Right renal cortex interstitium (tissue), 3 donors: ENCODE results near the gene DPPA3. TPM values are rescaled to one million over a fixed set of nuclear protein-coding genes. Genes with fewer than 3 reads are reported as not detected.
A peak's percentile ranks its signal among the peaks of the same experiment; 100 is the strongest.
"Not testable (repeated sequence)": the region's sequence is repeated elsewhere in the genome, so short reads cannot be mapped to it uniquely, and the experiment has no call there.

Source experiments
- DNase-seq, 3 donors: peaks; one replicate each; pipeline ENCODE4 v3.0.0-alpha.2; 2013; ENCODE audit warnings: low read depth in 3 of 3, low spot score in 2 of 3
- polyA plus RNA-seq, 3 donors: library from polyadenylated mRNA; unstranded; fragments of 120-200 nt; gene quantifications; one replicate each; pipeline ENCODE4 v1.2.1, GENCODE V29; 2013; ENCODE audit not compliant: insufficient read length in 3 of 3

The DPPA3 gene
- polyA plus RNA-seq, 3 donors, result not detected

DNA sequence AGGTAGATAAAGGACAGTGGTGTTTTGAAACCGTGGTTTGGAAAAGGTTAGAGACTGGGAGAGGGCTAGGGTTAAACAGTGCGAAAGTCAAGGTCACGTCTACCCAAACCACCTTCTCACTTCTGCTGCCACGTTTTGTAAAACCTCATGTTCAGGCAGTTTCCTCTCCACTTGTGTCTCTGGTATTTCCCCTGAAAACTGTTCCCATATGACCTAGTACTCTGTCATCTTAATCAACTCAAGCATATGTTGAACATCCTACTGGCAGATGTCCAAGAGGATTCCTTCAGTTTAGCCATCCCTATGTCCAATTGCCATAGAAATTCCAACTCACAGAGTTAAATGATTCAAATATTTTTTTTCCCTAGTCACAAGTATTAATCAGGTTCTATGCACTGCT is 18.5 kb downstream of the DPPA3 start:
- no peak for DNase-seq

DNA sequence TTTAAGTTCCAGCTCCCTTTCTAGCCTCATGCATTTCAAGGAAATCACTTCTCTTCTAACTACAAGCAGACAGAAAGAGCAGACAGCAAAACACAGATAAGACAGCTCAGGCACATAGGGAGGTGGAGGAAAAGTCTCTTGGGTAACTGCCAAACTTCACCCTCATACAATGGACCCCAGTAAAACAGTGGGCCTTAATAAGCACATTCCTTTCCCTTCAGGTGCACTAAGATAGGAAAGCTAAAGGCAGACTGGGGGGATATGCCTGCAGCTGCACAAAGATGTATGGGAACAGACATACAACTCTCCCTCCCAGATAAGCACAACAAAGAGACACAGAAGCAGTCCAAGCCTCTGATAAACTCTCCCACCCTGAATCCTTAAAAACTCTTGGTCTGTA is 19.8 kb downstream of the DPPA3 start:
- DNase-seq, result not testable (repeated sequence)

DNA sequence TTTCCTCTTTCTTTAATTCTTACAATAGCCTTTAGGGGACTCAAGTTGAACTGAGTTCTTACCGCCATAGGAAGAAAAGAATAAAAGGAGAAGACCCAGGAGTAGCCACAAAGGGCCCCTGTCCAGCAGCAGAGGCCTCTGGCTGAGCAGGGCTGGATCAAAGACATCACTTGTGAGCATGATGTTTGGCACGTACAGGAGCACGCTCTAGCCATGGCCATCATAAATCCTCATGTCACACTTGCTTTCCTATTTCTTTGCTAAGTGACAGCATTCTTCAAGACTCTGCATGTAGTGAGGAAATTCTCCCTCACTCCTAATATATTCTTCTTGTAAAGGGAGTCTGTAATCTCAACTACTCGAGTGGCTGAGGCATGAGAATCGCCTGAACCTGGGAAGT is 20.3 kb downstream of the DPPA3 start:
- DNase-seq, result peak in 1 of 3 donors; percentile 6

DNA sequence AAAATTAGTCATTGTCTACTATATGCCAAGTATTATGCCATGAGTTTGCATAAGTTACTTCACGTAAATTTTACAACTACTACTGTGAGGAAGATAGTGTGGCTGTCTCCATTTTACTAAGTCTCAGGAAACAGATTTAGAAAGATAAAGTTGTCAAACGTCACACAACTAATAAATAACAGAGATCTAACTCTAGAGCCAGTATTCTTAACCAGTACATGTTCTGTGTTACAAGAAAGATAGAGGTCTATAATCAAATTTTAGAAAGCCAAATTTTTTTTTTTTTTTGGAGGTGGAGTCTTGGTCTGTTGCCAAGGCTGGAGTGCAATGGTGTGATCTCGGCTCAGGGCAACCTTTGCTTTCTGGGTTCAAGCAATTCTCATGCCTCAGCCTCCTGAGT is 21.8 kb downstream of the DPPA3 start:
- no peak for DNase-seq

DNA sequence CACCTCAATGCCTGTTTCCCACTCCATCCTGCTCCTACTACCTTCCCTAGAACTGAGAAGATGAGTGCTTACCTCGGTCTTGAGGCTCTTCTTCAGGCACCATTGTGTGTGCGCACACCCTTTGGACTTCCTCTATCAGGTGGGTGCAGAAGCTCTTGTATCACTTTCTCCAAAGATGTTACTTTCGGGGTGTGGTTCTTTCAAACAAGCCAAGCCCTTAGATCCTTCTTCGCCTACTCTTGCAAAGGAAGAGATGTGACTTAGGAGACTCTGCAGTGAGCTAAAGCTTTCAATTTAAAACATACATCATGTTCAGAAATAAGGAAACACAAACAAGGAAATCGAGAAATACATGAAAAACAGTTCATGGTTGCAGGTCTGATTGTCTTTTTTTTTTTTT is 36.0 kb downstream of the DPPA3 start, which contains the start of gene CLEC4C:
CLEC4C (minus strand) TSS at position 130 of the 400 bp plus-strand sequence; CDS start at position 103, 27 bp downstream.
- no peak for DNase-seq

DNA sequence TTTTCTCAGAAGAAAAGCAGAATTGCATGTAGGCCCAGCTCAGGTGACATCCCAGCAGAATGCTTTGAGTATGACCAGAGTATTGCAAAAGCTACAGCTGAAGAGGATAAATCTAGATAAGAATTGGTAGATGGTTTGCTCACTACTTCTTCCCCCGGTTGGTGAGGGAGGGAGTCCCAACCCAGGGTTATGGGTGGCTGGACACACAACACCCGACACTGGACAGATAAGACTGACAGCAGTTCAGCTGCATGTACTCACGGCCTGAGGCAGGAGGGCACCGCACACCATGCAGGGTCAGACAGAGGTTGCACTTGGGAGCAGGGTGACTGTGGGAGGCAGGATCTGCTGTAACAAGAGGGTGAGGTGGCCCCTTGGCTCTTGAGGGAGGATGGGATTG is 37.6 kb downstream of the DPPA3 start:
- DNase-seq, result no peak

DNA sequence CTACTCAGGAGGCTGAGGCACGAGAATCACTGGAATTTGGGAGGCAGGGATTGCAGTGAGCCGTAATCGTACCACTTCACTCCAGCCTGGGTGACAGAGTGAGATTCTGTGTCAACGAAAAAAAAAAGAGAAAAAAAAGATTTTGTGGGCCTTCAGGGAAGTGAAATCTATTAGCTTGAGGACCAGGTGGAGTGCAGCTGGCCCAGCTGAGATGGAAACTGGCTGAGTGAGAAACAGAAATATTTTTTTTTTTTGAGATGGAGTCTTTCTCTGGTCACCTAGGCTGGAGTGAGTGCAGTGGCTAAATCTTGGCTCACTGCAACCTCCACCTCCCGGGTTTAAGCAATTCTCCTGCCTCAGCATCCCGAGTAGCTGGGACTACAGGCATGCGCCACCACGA is 38.2 kb downstream of the DPPA3 start:
- no peak for DNase-seq

DNA sequence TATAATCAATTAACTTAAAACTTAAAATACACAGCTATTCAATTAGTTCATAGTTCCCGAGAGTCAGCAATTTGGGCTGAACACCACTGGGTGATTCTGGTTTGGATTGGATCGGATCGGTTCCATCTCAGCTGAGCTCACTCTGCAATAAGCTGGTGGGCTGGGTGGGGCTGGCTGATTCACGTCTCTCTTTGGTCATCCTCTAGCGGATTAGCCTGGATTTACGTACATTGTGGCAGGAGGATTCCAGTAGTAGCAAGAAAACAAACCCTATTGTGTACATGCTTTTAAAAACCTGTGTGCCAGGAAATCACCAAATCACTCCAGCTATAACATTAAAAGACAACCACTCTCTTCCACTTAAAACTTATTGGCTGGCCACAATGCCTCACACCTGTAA is 39.1 kb downstream of the DPPA3 start:
- no peak for DNase-seq

DNA sequence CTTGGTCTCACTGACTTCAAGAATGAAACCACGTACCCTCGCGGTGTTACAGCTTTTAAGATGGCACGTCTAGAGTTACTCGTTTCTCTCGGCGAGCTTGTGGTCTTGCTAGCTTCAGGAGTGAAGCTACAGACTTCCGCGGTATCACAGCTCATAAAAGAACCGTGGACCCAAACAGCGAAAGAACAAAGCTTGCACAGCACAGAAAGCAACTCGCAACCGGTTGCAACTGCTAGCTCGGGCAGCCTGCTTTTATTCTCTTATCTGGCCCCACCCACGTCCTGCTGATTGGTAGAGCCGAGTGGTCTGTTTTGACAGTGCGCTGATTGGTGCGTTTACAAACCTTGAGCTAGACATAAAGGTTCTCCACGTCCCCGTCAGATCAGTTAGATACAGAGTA is 40.2 kb downstream of the DPPA3 start:
- DNase-seq, result no peak

DNA sequence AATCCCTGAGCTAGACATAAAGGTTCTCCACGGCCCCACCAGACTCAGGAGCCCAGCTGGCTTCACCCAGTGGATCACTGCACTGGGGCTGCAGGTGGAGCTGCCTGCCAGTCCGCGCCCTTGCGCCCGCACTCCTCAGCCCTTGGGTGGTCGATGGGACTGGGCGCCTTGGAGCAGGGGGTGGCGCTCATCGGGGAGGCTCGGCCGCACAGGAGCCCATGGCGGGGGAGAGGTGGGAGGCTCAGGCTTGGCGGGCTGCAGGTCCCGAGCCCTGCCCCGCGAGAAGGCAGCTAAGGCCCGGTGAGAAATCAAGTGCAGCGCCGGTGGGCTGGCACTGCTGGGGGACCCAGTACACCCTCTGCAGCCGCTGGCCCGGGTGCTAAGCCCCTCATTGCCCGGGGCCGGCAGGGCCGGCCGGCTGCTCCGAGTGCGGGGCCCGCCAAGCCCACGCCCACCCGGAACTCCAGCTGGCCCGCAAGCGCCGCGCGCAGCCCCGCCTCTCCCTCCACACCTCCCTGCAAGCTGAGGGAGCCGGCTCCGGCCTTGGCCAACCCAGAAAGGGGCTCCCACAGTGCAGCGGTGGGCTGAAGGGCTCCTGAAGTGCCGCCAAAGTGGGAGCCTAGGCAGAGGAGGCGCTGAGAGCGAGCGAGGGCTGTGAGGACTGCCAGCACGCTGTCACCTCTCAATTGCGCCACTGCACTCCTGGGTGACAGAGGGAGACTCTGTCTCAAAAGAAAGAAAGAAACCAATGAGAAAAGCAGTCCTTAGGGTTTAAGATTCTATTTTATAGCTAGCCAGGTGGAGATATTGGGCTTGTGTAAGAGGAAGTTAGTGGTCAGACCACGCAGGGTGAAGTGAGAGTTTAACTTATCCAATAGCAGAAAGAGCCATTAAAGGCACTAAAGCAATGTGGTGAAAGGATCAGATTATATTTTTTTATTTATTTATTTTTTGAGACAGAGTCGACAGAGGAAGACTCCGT is 41.0 kb downstream of the DPPA3 start:
- DNase-seq, result not testable (repeated sequence)

DNA sequence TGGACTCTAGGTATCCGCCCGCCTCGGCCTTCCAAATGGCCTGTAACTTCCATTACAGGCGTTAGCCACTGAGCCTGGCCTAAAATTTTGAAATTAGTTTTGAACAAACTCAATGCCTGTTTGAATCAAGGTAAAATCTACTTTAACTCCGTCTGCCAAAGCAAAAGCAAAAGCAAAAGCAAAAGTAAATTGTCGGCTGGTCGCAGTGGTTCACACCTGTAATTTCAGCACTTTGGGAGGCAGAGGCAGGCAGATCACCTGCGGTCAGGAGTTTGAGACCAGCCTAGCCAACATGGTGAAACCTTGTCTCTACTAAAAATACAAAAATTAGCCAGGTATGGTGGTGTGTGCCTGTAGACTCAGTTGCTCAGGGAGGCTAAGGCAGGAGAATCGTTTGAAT is 44.4 kb downstream of the DPPA3 start:
- not testable (repeated sequence) for DNase-seq

DNA sequence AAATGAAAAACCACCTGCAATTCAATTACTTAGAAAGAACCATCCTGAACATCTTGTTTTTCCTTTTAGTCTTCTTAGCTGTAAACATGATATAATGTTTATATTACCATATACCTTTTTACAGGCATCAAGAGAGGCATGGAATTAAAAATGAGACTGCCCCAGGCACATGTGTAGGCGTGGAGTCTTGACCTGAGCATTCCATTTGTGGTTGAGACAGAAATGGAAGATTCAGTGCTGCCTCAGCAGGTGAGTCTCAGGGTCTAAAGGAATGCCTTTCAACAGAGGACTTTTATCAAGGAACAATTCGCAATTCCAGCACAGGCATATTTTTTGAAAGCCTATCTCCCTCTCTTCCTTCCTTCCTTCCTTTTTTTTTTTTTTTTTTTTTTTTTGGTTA is 45.8 kb downstream of the DPPA3 start:
- no peak for DNase-seq

DNA sequence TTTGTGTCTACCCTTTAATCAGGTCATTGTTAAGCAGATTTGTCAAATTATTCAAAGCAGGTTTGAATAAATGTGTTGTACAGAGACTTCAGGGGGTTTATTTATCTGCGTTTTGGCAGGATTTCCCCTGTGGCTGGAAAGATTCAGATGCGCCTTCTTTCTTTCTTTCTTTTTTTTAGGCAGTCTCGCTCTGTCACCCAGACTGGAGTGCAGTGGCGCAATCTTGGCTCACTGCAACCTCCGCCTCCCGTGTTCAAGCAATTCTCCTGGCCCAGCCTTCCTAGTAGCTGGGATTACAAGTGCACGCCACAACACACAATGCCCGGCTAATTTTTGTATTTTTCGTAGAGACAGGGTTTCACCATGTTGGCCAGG is 47.5 kb downstream of the DPPA3 start:
- DNase-seq, result no peak

Other genes with a start within 250 kb of the DPPA3 start
- gene CD163, start 207.7 kb upstream of the DPPA3 start, polyA plus RNA-seq, result 10 to 100 TPM in 2 of 3 donors, 1 to 10 TPM in 1; 9.4 to 11.1 (median 10.8) TPM
- not detected for gene APOBEC1, start 45.5 kb upstream of the DPPA3 start, polyA plus RNA-seq
- under 1 TPM; 0.52 to 0.56 (median 0.55) TPM for gene GDF3, start 15.7 kb upstream of the DPPA3 start, polyA plus RNA-seq
- under 1 TPM in 1 of 3 donors, not detected in 2; 0.28 TPM for gene CLEC4C, start 35.9 kb downstream of the DPPA3 start, polyA plus RNA-seq
- gene NANOGNB, start 53.8 kb downstream of the DPPA3 start, polyA plus RNA-seq, result not detected
- under 1 TPM; 0.06 to 0.11 (median 0.06) TPM for gene NANOG, start 78.0 kb downstream of the DPPA3 start, polyA plus RNA-seq
- under 1 TPM; 0.28 to 0.40 (median 0.35) TPM for gene SLC2A14, start 161.5 kb downstream of the DPPA3 start, polyA plus RNA-seq
- 10 to 100 TPM; 13.5 to 17.8 (median 17.8) TPM for gene SLC2A3, start 224.8 kb downstream of the DPPA3 start, polyA plus RNA-seq